HCT116 (cell line): ENCODE results near the gene FKBP14. TPM values are rescaled to one million over a fixed set of nuclear protein-coding genes. Genes with fewer than 3 reads are reported as not detected.

Experiments
- ATAC-seq: fragments of 200-7000 bp; cut with Tn5 transposase; 2 replicates; pipeline ENCODE4 v1.9.1; 2020; ENCODE audit warnings: mild to moderate bottlenecking, moderate library complexity
- BruUV-seq: library from RNA; stranded (reverse); fragments of 400-500 nt; replicated peaks from 2 replicates; lab custom pipeline; 2021; lab: Mats Ljungman, UMichigan
- CTCF ChIA-PET: fragments of 300-600 bp; sonication (Branson Sonifier 250); formaldehyde crosslinking; loops from one replicate; lab custom pipeline; 2021; ENCODE audit warnings: antibody characterized with exemption; lab: Charles Lee
- POLR2A ChIA-PET: fragments of 300-600, 350-600 bp; sonication (Branson Sonifier 250); formaldehyde crosslinking; loops from one replicate; lab custom pipeline; 2021; ENCODE audit warnings: antibody characterized with exemption; lab: Charles Lee
- RAD21 ChIA-PET, 2 experiments: fragments of 300-600 bp; sonication (Branson Sonifier 250); formaldehyde crosslinking; loops; one replicate each; lab custom pipeline; 2023; ENCODE audit warnings: low total read pairs in 2 of 2; ENCODE audit not compliant: uncharacterized antibody in 2 of 2, unreplicated experiment in 2 of 2, low non-redundant PET in 1 of 2; lab: Charles Lee
- DNase-seq: peaks from one replicate; pipeline ENCODE4 v3.0.0-alpha.2; 2010; ENCODE audit warnings: low read depth, low spot score
- H2AFZ ChIP-seq: fragments of 200-600 bp; shearing (Covaris generic), sonication (generic); 2 replicates; pipeline ENCODE4 v1.6.1; 2017; ENCODE audit warnings: low read depth, mixed run types, mixed read lengths, antibody characterized with exemption, low read length; ENCODE audit not compliant: poor library complexity, severe bottlenecking
- H3K27ac ChIP-seq: 2 replicates; pipeline ENCODE4 v1.5.1; 2012; ENCODE audit warnings: low read depth, low read length
- H3K27me3 ChIP-seq: fragments of 200-600 bp; sonication (generic); 2 replicates; pipeline ENCODE4 v1.6.1; 2016; ENCODE audit warnings: mixed run types, low read length, mixed read lengths; ENCODE audit not compliant: insufficient read depth
- H3K36me3 ChIP-seq, 2 experiments: fragments of 200-500 bp in 1 of 2; fragments of 200-600 bp in 1 of 2; sonication (Bioruptor generic) in 1 of 2; sonication (generic) in 1 of 2; 2 replicates each; pipeline versions ENCODE4 v1.5.1 to v1.6.1; 2014 to 2016; ENCODE audit warnings: low read length in 2 of 2, inconsistent platforms in 1 of 2, mixed read lengths in 1 of 2, mixed run types in 1 of 2; ENCODE audit not compliant: insufficient read depth in 2 of 2, control insufficient read depth in 1 of 2
- H3K4me1 ChIP-seq, 2 experiments: fragments of 200-600 bp in 1 of 2; sonication (generic) in 1 of 2; 2 replicates each; pipeline versions ENCODE4 v1.5.1 to v1.6.1; 2012 to 2017; ENCODE audit warnings: low read length in 2 of 2, inconsistent platforms in 1 of 2, mild to moderate bottlenecking in 1 of 2, mixed read lengths in 1 of 2, mixed run types in 1 of 2, moderate library complexity in 1 of 2; ENCODE audit not compliant: insufficient read depth in 2 of 2, control insufficient read depth in 1 of 2
- H3K4me2 ChIP-seq: fragments of 200-600 bp; sonication (generic); 2 replicates; pipeline ENCODE4 v1.6.1; 2017; ENCODE audit warnings: mixed run types, low read length, mixed read lengths
- H3K4me3 ChIP-seq, 2 experiments: fragments of 200-600 bp in 1 of 2; sonication (generic) in 1 of 2; replicated peaks in 1 of 2; 2 replicates each; pipeline ENCODE4 v1.5.1; 2011 to 2016; ENCODE audit warnings: low read length in 2 of 2, control low read depth in 1 of 2, low read depth in 1 of 2, mild to moderate bottlenecking in 1 of 2, mixed read lengths in 1 of 2, mixed run types in 1 of 2
- H3K79me2 ChIP-seq: fragments of 200-600 bp; sonication (generic); 2 replicates; pipeline ENCODE4 v1.6.1; 2017; ENCODE audit warnings: mild to moderate bottlenecking, mixed run types, low read length, moderate library complexity, mixed read lengths; ENCODE audit not compliant: insufficient read depth
- H3K9ac ChIP-seq: fragments of 200-600 bp; sonication (generic); 2 replicates; pipeline ENCODE4 v1.6.1; 2016; ENCODE audit warnings: low read length, mixed read lengths
- H3K9me2 ChIP-seq: fragments of 200-600 bp; sonication (generic), shearing (Covaris generic); 2 replicates; pipeline ENCODE4 v1.6.1; 2017; ENCODE audit warnings: mixed run types, mild to moderate bottlenecking, moderate library complexity; ENCODE audit not compliant: insufficient read depth
- H3K9me3 ChIP-seq, 2 experiments: fragments of 200-500 bp in 1 of 2; fragments of 200-600 bp in 1 of 2; sonication (Bioruptor generic) in 1 of 2; sonication (generic) in 1 of 2; 2 replicates each; pipeline ENCODE4 v1.6.1; 2014 to 2017; ENCODE audit warnings: low read length in 2 of 2, mixed read lengths in 2 of 2, inconsistent platforms in 1 of 2, low read depth in 1 of 2, mild to moderate bottlenecking in 1 of 2, mixed run types in 1 of 2, moderate library complexity in 1 of 2; ENCODE audit not compliant: control insufficient read depth in 1 of 2, insufficient read depth in 1 of 2
- H4K20me1 ChIP-seq: fragments of 200-600 bp; sonication (generic), shearing (Covaris generic); 2 replicates; pipeline ENCODE4 v1.6.1; 2017; ENCODE audit warnings: mixed run types, mild to moderate bottlenecking, moderate library complexity; ENCODE audit not compliant: insufficient read depth
- CEBPB ChIP-seq: IDR thresholded peaks from 2 replicates; pipeline ENCODE4 v1.6.1; 2012; ENCODE audit warnings: low read depth
- EGR1 ChIP-seq: IDR thresholded peaks from 2 replicates; pipeline ENCODE4 v1.6.1; 2012; ENCODE audit warnings: low read depth
- EZH2 ChIP-seq: fragments of 200-600 bp; sonication (generic); IDR thresholded peaks from 2 replicates; pipeline ENCODE4 v1.6.1; 2017; ENCODE audit warnings: antibody characterized with exemption, mixed run types
- EZH2phosphoT487 ChIP-seq: fragments of 200-600 bp; IDR thresholded peaks from 2 replicates; pipeline ENCODE4 v1.6.1; 2018; ENCODE audit warnings: antibody characterized with exemption, borderline replicate concordance
- FOSL1 ChIP-seq: IDR thresholded peaks from 2 replicates; pipeline ENCODE4 v1.6.1; 2012; ENCODE audit warnings: low read depth
- JUND ChIP-seq: IDR thresholded peaks from 2 replicates; pipeline ENCODE4 v1.6.1; 2012
- POLR2AphosphoS5 ChIP-seq: IDR thresholded peaks from 2 replicates; pipeline ENCODE4 v1.6.1; 2011; ENCODE audit warnings: mild to moderate bottlenecking, low read depth, low read length, moderate library complexity
- YY1 ChIP-seq: IDR thresholded peaks from 2 replicates; pipeline ENCODE4 v1.6.1; 2011; ENCODE audit warnings: low read length, low read depth, moderate library complexity, mild to moderate bottlenecking; ENCODE audit not compliant: insufficient replicate concordance; ENCODE audit errors: extremely low read depth
- intact Hi-C: fragments of 100-400 bp; cut with micrococcal nuclease; formaldehyde crosslinking; loops from 2 replicates; pipeline ENCODE4 v1.10.0; 2022
- total RNA-seq: library from RNA; stranded (reverse); gene quantifications from one replicate; pipeline ENCODE4 v1.2.1, GENCODE V29; 2021; ENCODE audit not compliant: unreplicated experiment
- TF ChIP-seq, protein P1 (sequence below): IDR thresholded peaks from 2 replicates; pipeline ENCODE4 v1.6.1; 2012; ENCODE audit warnings: low read depth
- TF ChIP-seq, protein P2 (sequence below), 3 experiments: fragments of 200-600 bp in 1 of 3; sonication (generic) in 1 of 3; IDR thresholded peaks in 2 of 3; conservative IDR thresholded peaks in 1 of 3; 2 replicates each; pipeline ENCODE4 v1.5.1; 2012 to 2017; ENCODE audit warnings: low read depth in 2 of 3, low read length in 2 of 3, antibody characterized with exemption in 1 of 3, borderline replicate concordance in 1 of 3, control low read depth in 1 of 3, mild to moderate bottlenecking in 1 of 3, mixed read lengths in 1 of 3, mixed run types in 1 of 3, moderate library complexity in 1 of 3; ENCODE audit not compliant: insufficient read depth in 1 of 3
- TF ChIP-seq, protein P3 (sequence below): IDR thresholded peaks from 2 replicates; pipeline ENCODE4 v1.6.1; 2012

FKBP14 gene
- total RNA-seq, 1 experiment from 2014 or later, result 13.6 TPM

DNA sequence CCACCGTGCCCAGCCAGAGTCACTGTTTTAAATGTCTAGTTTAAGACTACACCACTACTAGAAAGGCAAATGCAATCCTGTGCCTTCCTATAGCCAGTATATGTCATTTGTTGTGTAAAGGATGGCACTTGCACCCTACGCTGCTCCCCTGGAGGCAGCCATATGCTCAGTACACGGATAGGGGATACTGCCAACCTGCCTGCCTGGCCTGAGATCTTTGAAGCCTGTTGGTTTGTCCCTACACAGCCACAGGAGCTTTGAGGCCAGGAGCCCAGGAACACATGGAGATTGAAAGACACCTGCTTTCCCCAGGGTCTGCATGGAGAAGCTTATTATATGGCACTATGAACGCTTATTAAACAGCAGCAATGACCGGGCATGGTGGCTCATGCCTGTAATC lies 34.6 kb downstream of the FKBP14 start:
- Histone ChIP-seq H3K4me3 (no peak overlapping the region), H3K27me3 (no peaks in the 10 kb centered on the region), H3K9me3 (0 out of 4 replicates have a peak, but pooled peaks cover 5 to 7% of the 10 kb centered on the region in 2 experiments), H3K4me2 (no peak overlapping the region), H3K36me3 (no peaks in the 10 kb centered on the region), H3K9ac (no peak overlapping the region), H3K4me1 (peaks cover 11 to 31% of the 10 kb centered on the region in 2 experiments), H2AFZ (no peak overlapping the region), H3K9me2 (no peaks in the 10 kb centered on the region), H3K27ac (no peak overlapping the region), H3K79me2 (peaks cover 22% of the 10 kb centered on the region), H4K20me1 (no peaks in the 10 kb centered on the region)
- ChIA-PET POLR2A (no interaction called here), CTCF (interaction anchor here (1.1 kb wide), 1 partner anchor 14 kb away, joined by 4 read pairs; no protein-coding TSS in a partner anchor), RAD21 (no interaction called here)
- DNase-seq (no peak), ATAC-seq (no peak)
- intact Hi-C loops, result no loop called here
- BruUV-seq, result no TSS peak
- TF ChIP-seq, protein P1, sequence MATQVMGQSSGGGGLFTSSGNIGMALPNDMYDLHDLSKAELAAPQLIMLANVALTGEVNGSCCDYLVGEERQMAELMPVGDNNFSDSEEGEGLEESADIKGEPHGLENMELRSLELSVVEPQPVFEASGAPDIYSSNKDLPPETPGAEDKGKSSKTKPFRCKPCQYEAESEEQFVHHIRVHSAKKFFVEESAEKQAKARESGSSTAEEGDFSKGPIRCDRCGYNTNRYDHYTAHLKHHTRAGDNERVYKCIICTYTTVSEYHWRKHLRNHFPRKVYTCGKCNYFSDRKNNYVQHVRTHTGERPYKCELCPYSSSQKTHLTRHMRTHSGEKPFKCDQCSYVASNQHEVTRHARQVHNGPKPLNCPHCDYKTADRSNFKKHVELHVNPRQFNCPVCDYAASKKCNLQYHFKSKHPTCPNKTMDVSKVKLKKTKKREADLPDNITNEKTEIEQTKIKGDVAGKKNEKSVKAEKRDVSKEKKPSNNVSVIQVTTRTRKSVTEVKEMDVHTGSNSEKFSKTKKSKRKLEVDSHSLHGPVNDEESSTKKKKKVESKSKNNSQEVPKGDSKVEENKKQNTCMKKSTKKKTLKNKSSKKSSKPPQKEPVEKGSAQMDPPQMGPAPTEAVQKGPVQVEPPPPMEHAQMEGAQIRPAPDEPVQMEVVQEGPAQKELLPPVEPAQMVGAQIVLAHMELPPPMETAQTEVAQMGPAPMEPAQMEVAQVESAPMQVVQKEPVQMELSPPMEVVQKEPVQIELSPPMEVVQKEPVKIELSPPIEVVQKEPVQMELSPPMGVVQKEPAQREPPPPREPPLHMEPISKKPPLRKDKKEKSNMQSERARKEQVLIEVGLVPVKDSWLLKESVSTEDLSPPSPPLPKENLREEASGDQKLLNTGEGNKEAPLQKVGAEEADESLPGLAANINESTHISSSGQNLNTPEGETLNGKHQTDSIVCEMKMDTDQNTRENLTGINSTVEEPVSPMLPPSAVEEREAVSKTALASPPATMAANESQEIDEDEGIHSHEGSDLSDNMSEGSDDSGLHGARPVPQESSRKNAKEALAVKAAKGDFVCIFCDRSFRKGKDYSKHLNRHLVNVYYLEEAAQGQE, result no peak
- no peak for TF ChIP-seq YY1
- no peak for TF ChIP-seq EZH2phosphoT487

DNA sequence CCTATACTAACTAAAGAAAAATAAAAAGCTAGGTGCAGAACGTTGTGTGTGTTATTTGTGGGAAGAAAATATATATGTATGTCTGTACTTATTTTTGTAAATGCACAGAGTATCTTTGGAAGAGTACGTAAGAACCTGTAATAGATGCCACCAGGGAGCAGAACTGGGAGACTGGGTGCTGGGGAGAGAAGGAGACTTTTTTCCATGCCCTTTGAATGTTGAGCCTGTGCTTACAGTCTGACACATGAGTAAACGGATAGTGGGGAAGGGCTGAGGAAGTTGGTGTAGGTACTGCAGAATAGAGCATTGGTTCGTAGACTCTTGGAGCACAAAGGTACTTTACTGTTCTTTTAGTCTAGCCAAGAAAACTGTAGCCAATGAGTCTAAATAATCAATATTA lies 35.6 kb downstream of the FKBP14 start:
- BruUV-seq, result TSS peak; percentile 33
- ChIA-PET POLR2A (no interaction called here), RAD21 (no interaction called here), CTCF (interaction anchor here (1.2 kb wide), 1 partner anchor 71 kb away, joined by 5 read pairs; no protein-coding TSS in a partner anchor)
- no peaks in the 10 kb centered on the region for H3K36me3 ChIP-seq
- no peak for DNase-seq
- H3K4me3 ChIP-seq, result peak overlapping the region; percentile 80 to 88; a peak in 3 of 4 replicates
- peak overlapping the region; percentile 91 for H3K4me2 ChIP-seq
- no peak for ATAC-seq
- H3K9me3 ChIP-seq, result 0 out of 4 replicates have a peak, but pooled peaks cover 0 to 3% of the 10 kb centered on the region in 2 experiments
- no peak overlapping the region for H3K27ac ChIP-seq
- H3K27me3 ChIP-seq, result no peaks in the 10 kb centered on the region
- H3K9ac ChIP-seq, result peak overlapping the region; percentile 95; the same call in 1 of the 2 replicates
- intact Hi-C loops, result no loop called here
- peaks cover 31% of the 10 kb centered on the region for H3K79me2 ChIP-seq
- no peak overlapping the region for H2AFZ ChIP-seq
- H4K20me1 ChIP-seq, result no peaks in the 10 kb centered on the region
- no peaks in the 10 kb centered on the region for H3K9me2 ChIP-seq
- H3K4me1 ChIP-seq, result peaks cover 14 to 37% of the 10 kb centered on the region in 2 experiments
- no peak for TF ChIP-seq YY1
- TF ChIP-seq EGR1, result no peak
- no peak for TF ChIP-seq FOSL1
- TF ChIP-seq, protein P2, sequence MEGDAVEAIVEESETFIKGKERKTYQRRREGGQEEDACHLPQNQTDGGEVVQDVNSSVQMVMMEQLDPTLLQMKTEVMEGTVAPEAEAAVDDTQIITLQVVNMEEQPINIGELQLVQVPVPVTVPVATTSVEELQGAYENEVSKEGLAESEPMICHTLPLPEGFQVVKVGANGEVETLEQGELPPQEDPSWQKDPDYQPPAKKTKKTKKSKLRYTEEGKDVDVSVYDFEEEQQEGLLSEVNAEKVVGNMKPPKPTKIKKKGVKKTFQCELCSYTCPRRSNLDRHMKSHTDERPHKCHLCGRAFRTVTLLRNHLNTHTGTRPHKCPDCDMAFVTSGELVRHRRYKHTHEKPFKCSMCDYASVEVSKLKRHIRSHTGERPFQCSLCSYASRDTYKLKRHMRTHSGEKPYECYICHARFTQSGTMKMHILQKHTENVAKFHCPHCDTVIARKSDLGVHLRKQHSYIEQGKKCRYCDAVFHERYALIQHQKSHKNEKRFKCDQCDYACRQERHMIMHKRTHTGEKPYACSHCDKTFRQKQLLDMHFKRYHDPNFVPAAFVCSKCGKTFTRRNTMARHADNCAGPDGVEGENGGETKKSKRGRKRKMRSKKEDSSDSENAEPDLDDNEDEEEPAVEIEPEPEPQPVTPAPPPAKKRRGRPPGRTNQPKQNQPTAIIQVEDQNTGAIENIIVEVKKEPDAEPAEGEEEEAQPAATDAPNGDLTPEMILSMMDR (IDR thresholded peaks at IDR 0.05 in 2 of 3, conservative IDR thresholded peaks at IDR 0.05 in 1 of 3; ENCODE audit: borderline replicate concordance in 1 of 3, insufficient read depth in 1 of 3, low read depth in 2 of 3, low read length in 2 of 3), result no peak
- TF ChIP-seq, protein P3, sequence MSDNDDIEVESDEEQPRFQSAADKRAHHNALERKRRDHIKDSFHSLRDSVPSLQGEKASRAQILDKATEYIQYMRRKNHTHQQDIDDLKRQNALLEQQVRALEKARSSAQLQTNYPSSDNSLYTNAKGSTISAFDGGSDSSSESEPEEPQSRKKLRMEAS, result no peak
- no peak for TF ChIP-seq JUND
- no peak for TF ChIP-seq CEBPB
- no peak for TF ChIP-seq POLR2AphosphoS5
- no peak for TF ChIP-seq EZH2
- no peak for TF ChIP-seq EZH2phosphoT487
